GM06990 (cell line): ENCODE data around the gene THADA.
A peak's percentile ranks its signal among the peaks of the same experiment; 100 is the strongest.

Experiments
- DNase-seq: peaks from one replicate; pipeline ENCODE4 v3.0.0-alpha.2; 2011; ENCODE audit not compliant: insufficient read length; ENCODE audit errors: extremely low read depth
- H3K27me3 ChIP-seq: replicated peaks from 2 replicates; pipeline ENCODE4 v1.6.0; 2011; ENCODE audit warnings: low read length; ENCODE audit not compliant: control insufficient read depth, insufficient read depth
- H3K36me3 ChIP-seq: 2 replicates; pipeline ENCODE4 v1.5.1; 2011; ENCODE audit warnings: low read length; ENCODE audit not compliant: control insufficient read depth, insufficient read depth
- H3K4me3 ChIP-seq: replicated peaks from 2 replicates; pipeline ENCODE4 v1.5.1; 2011; ENCODE audit warnings: low read depth, mild to moderate bottlenecking, control low read depth, low read length
- TF ChIP-seq, protein P1 (sequence below): IDR thresholded peaks from 2 replicates; pipeline ENCODE4 v1.5.1; 2011; ENCODE audit warnings: low read length, control low read depth, mild to moderate bottlenecking, inconsistent platforms; ENCODE audit not compliant: insufficient read depth, poor library complexity, severe bottlenecking

Gene THADA

GRCh38 chr2:43407935-43408334, 187.9 kb downstream of the THADA start:
- H3K4me3 ChIP-seq, result peak overlapping the region; percentile 17

DNA sequence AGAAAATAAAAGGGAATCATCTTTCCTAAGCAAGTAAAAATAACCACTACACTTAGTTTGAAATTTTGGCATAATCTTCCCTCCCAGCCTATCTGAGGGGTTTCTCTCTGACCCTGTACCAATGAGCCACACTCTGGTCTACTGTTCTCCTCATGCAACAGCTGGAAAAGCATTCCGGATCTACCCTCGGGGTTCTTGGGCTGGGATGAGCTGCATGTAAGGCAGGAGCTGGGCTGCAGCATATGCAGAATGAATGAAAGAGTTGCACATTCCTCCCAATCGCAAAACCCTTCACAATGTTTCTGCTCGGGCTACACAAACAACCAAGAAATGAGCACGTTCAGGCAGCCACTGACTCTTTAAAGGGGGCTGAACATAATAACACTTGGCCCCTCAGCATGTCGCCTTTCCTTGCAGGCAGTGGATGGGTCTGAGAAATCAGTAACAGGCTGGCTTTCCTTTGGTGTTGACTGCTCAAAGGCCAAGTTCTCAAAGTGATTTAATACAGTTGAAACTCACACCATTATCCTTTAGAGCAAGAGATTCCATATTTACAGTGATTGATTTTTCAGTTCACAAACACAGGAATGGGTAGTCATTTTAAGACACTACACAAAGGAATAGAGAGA, 189.1 kb downstream of the THADA start:
- no peak overlapping the region for H3K4me3 ChIP-seq
- H3K36me3 ChIP-seq, result no peaks in the 10 kb centered on the region
- no peak for DNase-seq
- TF ChIP-seq, protein P1, sequence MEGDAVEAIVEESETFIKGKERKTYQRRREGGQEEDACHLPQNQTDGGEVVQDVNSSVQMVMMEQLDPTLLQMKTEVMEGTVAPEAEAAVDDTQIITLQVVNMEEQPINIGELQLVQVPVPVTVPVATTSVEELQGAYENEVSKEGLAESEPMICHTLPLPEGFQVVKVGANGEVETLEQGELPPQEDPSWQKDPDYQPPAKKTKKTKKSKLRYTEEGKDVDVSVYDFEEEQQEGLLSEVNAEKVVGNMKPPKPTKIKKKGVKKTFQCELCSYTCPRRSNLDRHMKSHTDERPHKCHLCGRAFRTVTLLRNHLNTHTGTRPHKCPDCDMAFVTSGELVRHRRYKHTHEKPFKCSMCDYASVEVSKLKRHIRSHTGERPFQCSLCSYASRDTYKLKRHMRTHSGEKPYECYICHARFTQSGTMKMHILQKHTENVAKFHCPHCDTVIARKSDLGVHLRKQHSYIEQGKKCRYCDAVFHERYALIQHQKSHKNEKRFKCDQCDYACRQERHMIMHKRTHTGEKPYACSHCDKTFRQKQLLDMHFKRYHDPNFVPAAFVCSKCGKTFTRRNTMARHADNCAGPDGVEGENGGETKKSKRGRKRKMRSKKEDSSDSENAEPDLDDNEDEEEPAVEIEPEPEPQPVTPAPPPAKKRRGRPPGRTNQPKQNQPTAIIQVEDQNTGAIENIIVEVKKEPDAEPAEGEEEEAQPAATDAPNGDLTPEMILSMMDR, result no peak
- no peaks in the 10 kb centered on the region for H3K27me3 ChIP-seq

More at GRCh38 chr2:43407935-43408334, 187.9 kb downstream of the THADA start:
- DNase-seq, result no peak
- Histone ChIP-seq H3K36me3 (no peaks in the 10 kb centered on the region), H3K27me3 (no peaks in the 10 kb centered on the region)
- TF ChIP-seq, protein P1, result no peak

GRCh38 chr2:43405829-43406228, 190.0 kb downstream of the THADA start:
- Histone ChIP-seq H3K36me3 (no peaks in the 10 kb centered on the region), H3K4me3 (no peak overlapping the region), H3K27me3 (no peaks in the 10 kb centered on the region)
- TF ChIP-seq, protein P1, result no peak
- DNase-seq, result no peak

- H3K4me3 ChIP-seq, result peak overlapping the region; percentile 33
- H3K36me3 ChIP-seq, result no peaks in the 10 kb centered on the region
- DNase-seq, result peak; percentile 53
- H3K27me3 ChIP-seq, result no peaks in the 10 kb centered on the region
- TF ChIP-seq, protein P1, result no peak
Measured at GRCh38 chr2:43402452-43402937, 193.3 kb downstream of the THADA start.

- DNase-seq, result peak; percentile 78
- H3K36me3 ChIP-seq, result peaks cover under 1% of the 10 kb centered on the region
- TF ChIP-seq, protein P1, result no peak
Measured at GRCh38 chr2:43402002-43402401, 193.8 kb downstream of the THADA start.

More at GRCh38 chr2:43402002-43402401, 193.8 kb downstream of the THADA start:
- Histone ChIP-seq H3K27me3 (no peaks in the 10 kb centered on the region), H3K4me3 (peak overlapping the region; percentile 33)
